HG02588 (cell line): ENCODE data around the gene KIFBP.

ENCODE experiments used
- ATAC-seq: cut with Tn5 transposase; IDR thresholded peaks from one replicate; pipeline ENCODE4 v1.9.1; 2021; ENCODE audit warnings: mild to moderate bottlenecking, moderate library complexity; ENCODE audit not compliant: unreplicated experiment

Gene KIFBP

GRCh38 chr10:69047111-69047832 lies 58.7 kb downstream of the KIFBP start:
- ATAC-seq: no peak

DNA sequence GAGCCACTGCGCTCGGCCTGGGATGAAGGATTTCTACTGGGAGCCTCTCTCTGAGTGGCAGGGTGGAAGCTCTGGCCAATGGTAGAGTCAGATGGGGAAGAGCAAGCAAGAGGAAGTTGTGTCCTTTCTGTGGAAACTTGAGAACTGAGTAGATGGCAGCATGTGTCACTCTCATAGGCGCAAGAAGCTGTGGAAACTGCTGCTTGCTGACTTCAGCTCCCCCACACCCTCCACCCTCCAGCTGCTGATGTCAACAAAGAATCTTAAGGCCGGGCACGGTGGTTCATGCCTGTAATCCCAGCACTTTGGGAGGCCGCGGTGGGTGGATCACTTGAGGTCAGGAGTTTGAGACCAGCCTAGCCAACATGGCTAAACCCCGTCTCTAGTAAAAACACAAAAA lies 59.5 kb downstream of the KIFBP start:
- ATAC-seq: no peak

GRCh38 chr10:69049566-69049961 lies 61.0 kb downstream of the KIFBP start:
- ATAC-seq: no peak

DNA sequence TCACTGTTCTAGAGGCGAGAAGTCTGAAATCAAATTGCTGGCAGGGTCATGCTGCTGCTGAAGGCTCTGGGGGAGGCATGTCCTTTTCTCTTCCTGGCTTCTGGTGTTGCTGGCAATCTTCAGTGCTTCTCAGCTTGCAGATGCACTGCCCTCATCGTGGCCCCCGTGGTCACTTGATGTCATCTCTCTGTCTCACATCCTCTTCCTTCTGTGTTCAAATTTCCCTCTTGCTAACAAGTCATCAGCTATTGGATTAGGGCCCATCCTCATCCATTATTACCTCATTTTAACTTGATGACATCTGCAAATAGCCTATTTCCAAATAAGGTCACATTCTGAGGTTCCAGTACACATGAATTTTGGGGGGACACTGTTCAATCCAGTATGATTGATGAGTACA lies 62.7 kb downstream of the KIFBP start:
- ATAC-seq: no peak

GRCh38 chr10:69051710-69052487 lies 63.3 kb downstream of the KIFBP start:
- no peak for ATAC-seq

DNA sequence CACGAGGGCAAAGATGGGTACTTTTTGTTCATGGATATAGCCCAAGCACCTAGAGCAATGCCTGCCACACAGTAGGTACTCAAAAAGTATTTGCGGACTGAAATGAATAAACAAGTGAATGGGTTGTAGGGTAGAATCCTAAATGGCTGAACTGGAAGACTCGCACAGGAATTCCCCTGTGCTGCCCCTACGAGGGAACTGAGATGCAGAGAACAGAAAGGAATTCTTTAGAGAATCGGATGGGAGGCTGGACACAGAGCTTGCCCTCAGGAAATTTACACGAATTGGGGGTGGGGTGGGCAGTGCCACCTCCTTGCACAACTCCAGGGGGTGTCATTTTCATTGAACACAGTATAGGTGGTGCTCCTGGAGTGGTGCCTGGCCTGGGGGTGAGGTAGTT lies 64.1 kb downstream of the KIFBP start:
- ATAC-seq: no peak

DNA sequence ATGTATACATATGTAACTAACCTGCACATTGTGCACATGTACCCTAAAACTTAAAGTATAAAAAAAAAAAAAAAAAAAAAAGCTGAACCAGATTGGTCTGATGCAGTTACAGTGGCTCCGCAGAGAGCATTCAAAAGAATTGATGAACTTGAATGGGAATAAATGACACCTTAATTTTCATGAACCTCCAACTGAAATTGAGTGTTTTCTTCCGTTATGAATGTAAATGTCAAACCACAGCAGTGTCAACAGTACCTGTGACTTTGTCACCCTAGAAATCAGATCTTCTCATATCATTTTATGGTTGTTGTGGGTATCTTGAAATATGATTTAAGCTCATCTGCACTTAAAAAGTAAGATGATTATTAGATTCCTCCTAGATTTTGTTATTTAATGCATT lies 66.6 kb downstream of the KIFBP start:
- no peak for ATAC-seq

- no peak for ATAC-seq
Observed at GRCh38 chr10:69056129-69056528, 67.5 kb downstream of the KIFBP start.

- no peak for ATAC-seq
Observed at GRCh38 chr10:69056536-69057260, 68.1 kb downstream of the KIFBP start.

DNA sequence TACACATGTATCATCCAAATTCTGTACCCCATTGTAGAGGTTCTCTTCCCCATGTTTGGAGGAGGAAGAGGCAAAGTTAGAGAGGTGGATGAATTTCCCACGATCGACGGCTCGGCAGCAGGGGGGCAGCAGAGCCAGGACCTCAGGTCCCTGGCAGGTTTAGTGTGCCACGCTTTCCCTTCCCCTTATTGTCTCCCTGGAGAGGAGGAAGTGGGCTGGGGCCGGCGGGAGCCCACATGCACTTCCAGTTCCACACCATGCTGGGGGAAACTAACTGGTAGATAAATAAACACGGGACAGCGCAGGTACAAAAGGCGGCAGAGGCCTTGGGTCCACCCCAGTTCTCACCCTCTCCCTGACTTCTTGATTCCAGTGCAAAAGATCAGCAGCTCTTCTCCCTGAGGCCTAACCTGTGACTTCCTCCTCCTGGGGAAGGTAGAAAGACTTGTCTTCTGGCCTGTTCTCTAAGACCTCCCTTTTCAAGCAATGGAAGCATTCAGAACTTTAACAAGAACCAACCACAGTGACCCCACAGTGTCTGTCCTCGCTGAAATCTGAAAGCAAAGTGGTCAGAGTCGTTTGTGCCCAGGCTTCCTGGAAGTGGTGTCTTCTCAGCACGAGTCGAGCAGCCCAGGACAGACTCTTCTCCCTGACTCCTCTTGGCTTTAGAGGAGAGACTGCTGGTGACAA lies 68.8 kb downstream of the KIFBP start:
- no peak for ATAC-seq

- no peak for ATAC-seq
Observed at GRCh38 chr10:69057951-69058297, 69.3 kb downstream of the KIFBP start.

- ATAC-seq: no peak
Observed at GRCh38 chr10:69060127-69060798, 71.7 kb downstream of the KIFBP start.

DNA sequence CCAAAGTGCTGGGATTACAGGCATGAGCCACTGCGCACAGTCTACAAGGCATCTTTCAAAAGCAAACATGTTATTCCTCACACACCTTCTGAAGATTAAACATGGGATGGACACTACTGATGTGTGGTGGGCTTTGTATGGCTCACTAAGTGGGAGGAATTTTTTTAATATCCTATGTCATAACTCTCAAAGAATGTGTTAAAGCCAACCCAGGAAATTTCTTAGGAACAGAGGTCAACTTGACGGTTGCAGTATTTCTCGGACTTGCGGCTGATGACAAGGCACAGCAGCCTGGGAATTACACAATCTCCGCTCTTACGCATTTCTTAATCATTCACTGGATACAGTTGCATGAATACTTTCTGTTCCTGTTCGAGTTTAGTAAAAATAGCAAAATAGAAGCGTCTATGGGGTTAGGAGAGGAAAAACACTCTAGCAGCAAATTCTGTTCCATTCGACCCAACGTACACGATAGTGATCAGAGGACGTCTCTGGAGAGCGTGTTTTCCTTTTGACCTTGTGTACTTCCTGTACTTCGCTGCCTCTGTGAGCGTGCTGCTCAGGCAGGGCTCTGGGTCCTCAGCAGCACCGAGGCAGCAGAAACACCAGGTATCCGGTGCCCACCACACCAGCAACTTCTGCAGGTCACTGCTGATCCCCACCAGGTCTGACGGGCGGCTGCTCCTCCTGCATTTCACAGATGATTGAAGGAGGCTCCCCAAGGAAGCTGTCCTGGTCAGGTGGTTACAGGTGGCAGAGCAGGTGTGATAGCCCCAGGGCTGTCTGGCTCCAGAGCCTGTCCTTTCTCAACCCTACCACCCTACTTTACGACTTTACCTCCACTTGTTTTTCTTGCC lies 72.9 kb downstream of the KIFBP start:
- ATAC-seq: no peak

DNA sequence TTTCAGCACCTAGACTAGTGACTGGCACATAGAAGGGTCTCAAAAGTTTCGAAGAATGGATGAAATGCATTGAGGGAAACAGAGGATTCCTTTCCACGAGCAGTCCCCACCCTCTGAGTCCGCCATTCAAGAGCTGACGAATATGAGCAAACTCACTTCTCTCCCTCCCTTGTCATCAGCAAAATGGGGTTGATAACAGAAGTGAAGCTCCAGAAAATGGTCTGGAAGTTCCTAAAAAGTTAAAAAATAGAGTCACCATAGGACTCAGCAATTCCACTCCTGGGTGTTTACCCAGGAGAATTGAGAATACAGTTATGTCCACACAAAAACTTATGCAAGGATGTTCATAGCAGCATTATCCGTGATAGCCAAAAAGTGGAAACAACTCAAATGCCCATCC lies 74.3 kb downstream of the KIFBP start:
- no peak for ATAC-seq

DNA sequence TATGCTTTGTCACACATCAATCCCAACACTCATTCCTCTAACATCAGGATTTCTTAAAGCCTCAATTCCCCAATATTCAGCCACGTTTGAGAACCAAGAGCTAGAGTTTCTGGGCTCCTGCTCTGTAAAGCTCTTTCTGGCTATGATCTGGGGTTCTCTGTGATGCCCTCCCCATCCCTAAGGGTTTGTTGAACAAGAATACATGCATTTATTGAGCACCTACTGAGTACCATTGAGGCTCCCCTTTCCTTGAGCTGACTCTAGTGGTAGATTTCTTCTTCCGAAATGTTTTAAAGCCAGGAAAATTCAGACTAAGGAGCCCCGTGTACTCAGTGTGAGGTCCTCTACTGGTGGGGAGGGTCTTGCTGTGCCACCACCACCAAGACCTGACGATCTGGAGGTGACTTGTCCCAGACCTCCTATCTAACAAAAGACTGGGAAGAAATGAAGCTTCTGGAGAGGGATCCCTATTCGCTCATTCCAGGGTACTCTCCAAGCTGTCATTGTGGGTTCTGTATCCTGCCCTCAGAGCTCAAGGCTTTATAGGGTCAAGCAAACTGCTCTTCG lies 76.2 kb downstream of the KIFBP start:
- no peak for ATAC-seq

DNA sequence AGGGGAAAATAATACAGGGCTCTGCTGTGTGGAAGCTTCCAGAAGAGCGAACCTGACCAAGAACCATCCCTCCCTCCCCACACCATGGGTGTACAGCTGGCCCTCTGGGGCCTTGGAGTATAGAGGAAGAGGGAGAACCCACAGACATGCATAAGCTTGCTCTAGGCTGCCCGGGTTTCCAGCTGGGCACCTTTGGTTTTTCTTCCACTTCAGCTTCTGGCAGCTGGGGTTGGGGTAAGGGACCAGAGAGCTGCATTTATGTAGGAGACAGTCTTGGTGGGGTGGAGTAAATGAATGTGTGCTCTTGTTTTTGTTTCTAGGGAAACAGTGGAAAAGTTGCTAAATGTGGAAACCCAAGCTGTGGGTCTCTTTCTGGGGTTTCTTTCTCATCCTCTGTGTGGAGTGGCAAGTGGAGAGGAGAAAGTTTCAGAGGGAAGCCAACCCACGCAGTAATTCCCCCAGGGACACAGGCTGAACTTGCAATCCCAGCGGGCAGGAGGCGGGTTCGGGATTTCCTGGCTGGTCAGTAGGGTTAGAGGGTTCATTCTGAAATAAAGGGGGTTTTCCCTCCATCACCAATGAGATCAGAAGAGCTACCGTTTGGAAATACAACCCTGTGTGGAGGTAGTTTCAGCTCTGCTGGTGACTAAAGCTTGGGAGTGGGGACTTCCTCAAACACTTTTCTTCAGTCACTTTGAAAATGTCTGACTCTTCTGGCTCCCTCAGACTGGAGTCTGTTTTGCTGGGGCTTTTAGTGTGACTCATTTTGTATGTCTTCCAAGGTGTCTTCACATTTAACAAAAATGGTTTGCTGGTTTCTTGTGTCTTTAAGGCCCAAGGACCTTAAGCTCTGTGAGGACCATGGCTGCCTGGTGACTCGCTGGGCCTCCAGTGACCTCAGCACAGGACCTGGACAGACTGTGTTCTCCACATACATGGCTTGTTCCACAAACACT lies 77.1 kb downstream of the KIFBP start:
- peak; percentile 51 for ATAC-seq
